Endothelial cell of umbilical vein (primary cell): ENCODE data around the gene ZC3H12A. TPM values are rescaled to one million over a fixed set of nuclear protein-coding genes. Genes with fewer than 3 reads are reported as not detected.

Experiments
- BruUV-seq: library from RNA; stranded (reverse); fragments of 400-500 nt; replicated peaks from 2 replicates; lab custom pipeline; 2021; lab: Mats Ljungman, UMichigan
- CTCF ChIA-PET: fragments of 300-600, 350-600 bp; sonication (Branson Sonifier 250); formaldehyde crosslinking; loops from one replicate; lab custom pipeline; 2021; ENCODE audit warnings: antibody characterized with exemption, inconsistent platforms; lab: Charles Lee
- POLR2A ChIA-PET: fragments of 300-600, 350-600 bp; sonication (Branson Sonifier 250); formaldehyde crosslinking; loops from one replicate; lab custom pipeline; 2021; ENCODE audit warnings: antibody characterized with exemption, inconsistent platforms; lab: Charles Lee
- DNase-seq: peaks from one replicate; pipeline ENCODE4 v3.0.0-alpha.2; 2011; ENCODE audit warnings: low read depth, low spot score
- FAIRE-seq: peaks from 2 replicates; lab custom pipeline; 2011; peaks lifted over from hg19 to GRCh38; lab: Jason Lieb, UNC
- H2AFZ ChIP-seq: 2 replicates; pipeline ENCODE4 v1.6.0; 2012; ENCODE audit warnings: low read depth, low read length, control low read depth, inconsistent platforms
- H3K27ac ChIP-seq: 2 replicates; pipeline ENCODE4 v1.5.1; 2011; ENCODE audit warnings: low read depth, mild to moderate bottlenecking, control low read depth, low read length, moderate library complexity; ENCODE audit not compliant: insufficient read depth
- H3K27me3 ChIP-seq, 2 experiments: 2 replicates each; pipeline versions ENCODE4 v1.6.0 to v1.6.1; 2011; ENCODE audit warnings: low read length in 2 of 2, mixed read lengths in 1 of 2; ENCODE audit not compliant: control insufficient read depth in 2 of 2, insufficient read depth in 2 of 2
- H3K36me3 ChIP-seq, 2 experiments: 2 replicates in 1 of 2; 3 replicates in 1 of 2; pipeline ENCODE4 v1.5.1; 2011; ENCODE audit warnings: low read length in 2 of 2, mild to moderate bottlenecking in 1 of 2, moderate library complexity in 1 of 2; ENCODE audit not compliant: control insufficient read depth in 2 of 2, insufficient read depth in 2 of 2; ENCODE audit errors: extremely low read depth in 1 of 2
- H3K4me1 ChIP-seq: 3 replicates; pipeline ENCODE4 v1.5.1; 2011; ENCODE audit warnings: mild to moderate bottlenecking, low read length; ENCODE audit not compliant: control insufficient read depth, insufficient read depth; ENCODE audit errors: extremely low read depth
- H3K4me2 ChIP-seq: 2 replicates; pipeline ENCODE4 v1.6.1; 2011; ENCODE audit warnings: low read length, control low read depth, mixed read lengths; ENCODE audit not compliant: insufficient read depth
- H3K4me3 ChIP-seq, 3 experiments: fragments of 200-600 bp in 1 of 3; sonication (generic), shearing (Covaris generic) in 1 of 3; replicated peaks in 1 of 3; 2 replicates each; pipeline ENCODE4 v1.5.1; 2011 to 2016; ENCODE audit warnings: control low read depth in 3 of 3, low read length in 3 of 3, mild to moderate bottlenecking in 2 of 3, inconsistent platforms in 1 of 3, low read depth in 1 of 3, moderate library complexity in 1 of 3; ENCODE audit not compliant: insufficient read depth in 1 of 3
- H3K79me2 ChIP-seq: 2 replicates; pipeline ENCODE4 v1.6.0; 2012; ENCODE audit warnings: low read length, inconsistent platforms; ENCODE audit not compliant: control insufficient read depth, insufficient read depth
- H3K9ac ChIP-seq: replicated peaks from 2 replicates; pipeline ENCODE3; 2011; ENCODE audit warnings: low read length, control low read depth; ENCODE audit not compliant: insufficient read depth; ENCODE audit errors: extremely low read depth
- H3K9me1 ChIP-seq: replicated peaks from 3 replicates; pipeline ENCODE4 v1.6.0; 2011; ENCODE audit warnings: mild to moderate bottlenecking, low read length; ENCODE audit not compliant: control insufficient read depth, insufficient read depth; ENCODE audit errors: extremely low read depth
- H3K9me3 ChIP-seq: replicated peaks from 2 replicates; pipeline ENCODE4 v1.5.1; 2012; ENCODE audit warnings: low read length, inconsistent platforms; ENCODE audit not compliant: control insufficient read depth, insufficient read depth
- H4K20me1 ChIP-seq: replicated peaks from 2 replicates; pipeline ENCODE3; 2011; ENCODE audit warnings: mild to moderate bottlenecking, low read length; ENCODE audit not compliant: control insufficient read depth, insufficient read depth; ENCODE audit errors: extremely low read depth
- CTCF ChIP-seq, 2 donors: IDR thresholded peaks; 1 replicate in 1 of 2; 2 replicates in 1 of 2; pipeline ENCODE4 v1.5.1; 2011; ENCODE audit warnings: low read length in 2 of 2, mild to moderate bottlenecking in 2 of 2, moderate library complexity in 2 of 2, control low read depth in 1 of 2, inconsistent platforms in 1 of 2, low read depth in 1 of 2; ENCODE audit not compliant: insufficient read depth in 1 of 2; ENCODE audit errors: extremely low read depth in 1 of 2
- EZH2 ChIP-seq: IDR thresholded peaks from 2 replicates; pipeline ENCODE4 v1.6.1; 2012; ENCODE audit warnings: borderline replicate concordance, low read depth, mild to moderate bottlenecking, moderate library complexity, low read length, inconsistent platforms; ENCODE audit not compliant: severe bottlenecking
- FOS ChIP-seq: IDR thresholded peaks from 2 replicates; pipeline ENCODE4 v1.6.1; 2011; ENCODE audit warnings: mild to moderate bottlenecking, low read length, moderate library complexity, borderline replicate concordance; ENCODE audit not compliant: insufficient read depth
- GATA2 ChIP-seq: IDR thresholded peaks from 2 replicates; pipeline ENCODE4 v1.7.0; 2011; ENCODE audit warnings: low read depth, mild to moderate bottlenecking, moderate library complexity, mixed read lengths, low read length; ENCODE audit not compliant: insufficient read length, insufficient read depth
- JUN ChIP-seq: IDR thresholded peaks from 2 replicates; pipeline ENCODE4 v1.6.1; 2011; ENCODE audit warnings: borderline replicate concordance, low read depth; ENCODE audit not compliant: insufficient read length, insufficient read depth
- MAX ChIP-seq: IDR thresholded peaks from 2 replicates; pipeline ENCODE4 v1.6.1; 2011; ENCODE audit not compliant: insufficient read depth, insufficient read length
- MYC ChIP-seq: IDR thresholded peaks from one replicate; pipeline ENCODE4 v1.6.1; 2011; ENCODE audit warnings: mild to moderate bottlenecking, low read depth, low read length
- POLR2A ChIP-seq: IDR thresholded peaks from 2 replicates; pipeline ENCODE4 v1.6.1; 2012; ENCODE audit warnings: low read depth, mild to moderate bottlenecking, control low read depth, low read length
- POLR2AphosphoS5 ChIP-seq: IDR thresholded peaks from 2 replicates; pipeline ENCODE4 v1.6.1; 2012; ENCODE audit warnings: low read depth, mild to moderate bottlenecking, control low read depth, low read length, moderate library complexity; ENCODE audit not compliant: insufficient read depth
- dilution Hi-C: fragments of 300-500 bp; cut with MboI; formaldehyde crosslinking; loops from one replicate; pipeline ENCODE4 v1.15.0; 2019; ENCODE audit warnings: low sequenced_read_pairs; ENCODE audit not compliant: extremely low pct_ligation_motif_present
- intact Hi-C: fragments of 100-400 bp; cut with micrococcal nuclease; formaldehyde crosslinking; loops from one replicate; pipeline ENCODE4 v1.10.0; 2022
- polyA plus RNA-seq, 4 experiments: library from polyadenylated mRNA; depleted of rRNA in 3 of 4; stranded (reverse) in 3 of 4; unstranded in 1 of 4; fragments of >200 nt; gene quantifications; 2 replicates each; pipeline versions ENCODE4 v1.2.1 to v1.2.3, GENCODE V29; 2011 to 2012; ENCODE audit warnings: missing spikeins in 1 of 4
- total RNA-seq: library from RNA; stranded (reverse); gene quantifications from 2 replicates; pipeline ENCODE4 v1.2.3, GENCODE V29; 2021

The ZC3H12A gene
- total and polyA plus RNA-seq, 2 donors (not counting 3 experiments of a cell fraction or from before 2014, with no cell fraction given) = 6.3 to 9.4 TPM

- no peak overlapping the region for H3K27ac ChIP-seq
- no peaks in the 10 kb centered on the region for H3K9me1 ChIP-seq
- H4K20me1 ChIP-seq = no peaks in the 10 kb centered on the region
- H2AFZ ChIP-seq = no peak overlapping the region
- FAIRE-seq (no peak), DNase-seq (no peak)
- H3K9me3 ChIP-seq = no peaks in the 10 kb centered on the region
- ChIA-PET POLR2A (no interaction called here), CTCF (no interaction called here)
- no peak overlapping the region for H3K4me2 ChIP-seq
- no peak overlapping the region for H3K9ac ChIP-seq
- TF ChIP-seq GATA2 (no peak), CTCF (IDR thresholded peaks at IDR 0.05; ENCODE audit: extremely low read depth in 1 of 2, insufficient read depth in 1 of 2, low read depth in 1 of 2, low read length in 2 of 2) (no peak), EZH2 (no peak), POLR2AphosphoS5 (no peak), MYC (no peak), JUN (no peak), MAX (no peak), FOS (no peak), POLR2A (no peak)
- no peaks in the 10 kb centered on the region for H3K36me3 ChIP-seq
- dilution Hi-C loops (no loop called here), intact Hi-C loops (no loop called here)
- no peaks in the 10 kb centered on the region for H3K79me2 ChIP-seq
- BruUV-seq = no TSS peak
- no peaks in the 10 kb centered on the region for H3K4me1 ChIP-seq
- peaks cover 0 to 1% of the 10 kb centered on the region in 2 experiments for H3K27me3 ChIP-seq
- H3K4me3 ChIP-seq = no peak overlapping the region
These were observed 45.4 kb upstream of the ZC3H12A start for GRCh38 chr1:37429029-37429428.
